Neuronal stem cell (in vitro differentiated cells): ENCODE data around the gene IRGQ.

ENCODE experiments used
- DNase-seq: peaks from one replicate; pipeline ENCODE4 v3.0.0-alpha.2; 2013; ENCODE audit warnings: low spot score
- H2AFZ ChIP-seq: one replicate; pipeline ENCODE4 v1.6.1; 2013; ENCODE audit warnings: mild to moderate bottlenecking, low read length, inconsistent platforms
- H2AK5ac ChIP-seq: 2 replicates; pipeline ENCODE4 v1.6.1; 2013; ENCODE audit warnings: low read depth, mild to moderate bottlenecking, inconsistent platforms, low read length, moderate library complexity, mixed read lengths
- H2BK120ac ChIP-seq: 2 replicates; pipeline ENCODE4 v1.6.1; 2013; ENCODE audit warnings: low read depth, mild to moderate bottlenecking, inconsistent platforms, low read length, moderate library complexity, mixed read lengths
- H2BK12ac ChIP-seq: one replicate; pipeline ENCODE4 v1.6.1; 2013; ENCODE audit warnings: low read length, inconsistent platforms
- H2BK15ac ChIP-seq: 2 replicates; pipeline ENCODE4 v1.6.1; 2013; ENCODE audit warnings: mild to moderate bottlenecking, low read length, inconsistent platforms, mixed read lengths
- H2BK5ac ChIP-seq: one replicate; pipeline ENCODE4 v1.6.1; 2013; ENCODE audit warnings: inconsistent platforms, mild to moderate bottlenecking, low read length, moderate library complexity
- H3K14ac ChIP-seq: one replicate; pipeline ENCODE4 v1.6.1; 2013; ENCODE audit warnings: low read length, inconsistent platforms
- H3K18ac ChIP-seq: 2 replicates; pipeline ENCODE4 v1.6.1; 2013; ENCODE audit warnings: low read length, inconsistent platforms
- H3K23ac ChIP-seq: 2 replicates; pipeline ENCODE4 v1.6.1; 2013; ENCODE audit warnings: low read depth, mild to moderate bottlenecking, mixed read lengths, low read length, inconsistent platforms; ENCODE audit not compliant: poor library complexity
- H3K27ac ChIP-seq: replicated peaks from 3 replicates; pipeline ENCODE4 v1.5.1; 2013; ENCODE audit warnings: low read length, inconsistent platforms
- H3K27me3 ChIP-seq, 3 experiments: 2 replicates each; pipeline ENCODE4 v1.6.1; 2013; ENCODE audit warnings: low read length in 3 of 3, mild to moderate bottlenecking in 2 of 3, inconsistent platforms in 1 of 3, low read depth in 1 of 3, mixed read lengths in 1 of 3, moderate library complexity in 1 of 3; ENCODE audit not compliant: control insufficient read depth in 3 of 3, insufficient read depth in 3 of 3
- H3K36me3 ChIP-seq, 2 donors: replicated peaks in 1 of 2; 2 replicates each; pipeline ENCODE4 v1.6.1; 2013; ENCODE audit warnings: low read length in 2 of 2; ENCODE audit not compliant: control insufficient read depth in 2 of 2, insufficient read depth in 2 of 2
- H3K4ac ChIP-seq: 2 replicates; pipeline ENCODE4 v1.6.1; 2013; ENCODE audit warnings: inconsistent platforms, mild to moderate bottlenecking, low read length, moderate library complexity
- H3K4me1 ChIP-seq, 2 donors: 1 replicate in 1 of 2; 2 replicates in 1 of 2; pipeline ENCODE4 v1.6.1; 2013; ENCODE audit warnings: low read length in 2 of 2, low read depth in 1 of 2; ENCODE audit not compliant: control insufficient read depth in 2 of 2, insufficient read depth in 1 of 2
- H3K4me2 ChIP-seq: one replicate; pipeline ENCODE4 v1.6.1; 2013; ENCODE audit warnings: mild to moderate bottlenecking, low read length, inconsistent platforms; ENCODE audit not compliant: insufficient read depth, poor library complexity, severe bottlenecking
- H3K4me3 ChIP-seq, 2 donors: 2 replicates each; pipeline ENCODE4 v1.5.1; 2013; ENCODE audit warnings: low read length in 2 of 2, mild to moderate bottlenecking in 2 of 2, inconsistent platforms in 1 of 2, moderate library complexity in 1 of 2
- H3K79me1 ChIP-seq: one replicate; pipeline ENCODE4 v1.6.1; 2013; ENCODE audit warnings: low read depth, mild to moderate bottlenecking, inconsistent platforms, low read length, moderate library complexity
- H3K9ac ChIP-seq: one replicate; pipeline ENCODE4 v1.6.1; 2013; ENCODE audit warnings: mild to moderate bottlenecking, low read depth, low read length, inconsistent platforms; ENCODE audit not compliant: poor library complexity
- H3K9me3 ChIP-seq, 2 donors: replicated peaks in 1 of 2; 2 replicates each; pipeline versions ENCODE3 to v1.6.1; 2013; ENCODE audit warnings: low read length in 2 of 2, mild to moderate bottlenecking in 2 of 2, inconsistent platforms in 1 of 2, low read depth in 1 of 2, mixed read lengths in 1 of 2, moderate library complexity in 1 of 2; ENCODE audit not compliant: control insufficient read depth in 2 of 2, insufficient read depth in 1 of 2
- H4K8ac ChIP-seq: one replicate; pipeline ENCODE4 v1.6.1; 2013; ENCODE audit warnings: low read depth, mild to moderate bottlenecking, inconsistent platforms, low read length, moderate library complexity
- H4K91ac ChIP-seq: one replicate; pipeline ENCODE4 v1.6.1; 2013; ENCODE audit warnings: low read length, low read depth, mild to moderate bottlenecking, inconsistent platforms; ENCODE audit not compliant: poor library complexity
- WGBS, 2 donors: extraction: QIAGEN DNeasy Blood & Tissue Kit; methylation state at CpG; one replicate each; pipeline ENCODE4 v1.1.7; 2013; ENCODE audit warnings: missing lambda C conversion rate in 2 of 2, mixed read lengths in 1 of 2; ENCODE audit not compliant: insufficient read length in 2 of 2, insufficient replicate concordance in 1 of 2; ENCODE audit errors: extremely low coverage in 2 of 2; 5-methylcytosine and 5-hydroxymethylcytosine counted together

IRGQ gene

DNA sequence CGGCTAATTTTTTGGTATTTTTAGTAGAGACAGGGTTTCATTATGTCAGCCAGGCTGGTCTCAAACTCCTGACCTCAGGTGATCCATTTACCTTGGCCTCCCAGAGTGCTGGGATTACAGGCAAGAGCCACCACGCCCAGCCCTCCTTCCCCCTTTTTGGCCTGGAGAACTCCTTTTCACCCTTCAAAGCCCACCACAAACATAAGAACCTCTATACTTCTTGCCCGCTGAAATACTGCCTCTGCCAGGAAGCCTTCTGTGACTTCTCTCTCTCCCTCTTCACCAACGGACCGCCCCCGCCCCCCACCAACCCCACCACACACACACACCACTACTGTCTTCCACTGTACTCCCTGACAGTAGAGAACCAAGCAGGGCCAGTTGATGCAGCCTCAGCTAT is 21.0 kb upstream of the IRGQ start:
- H3K4ac ChIP-seq = no peak overlapping the region
- peaks cover 11% of the 10 kb centered on the region for H3K79me1 ChIP-seq
- H2BK120ac ChIP-seq = no peak overlapping the region
- no peak overlapping the region for H3K14ac ChIP-seq
- no peak overlapping the region for H2BK12ac ChIP-seq
- no peak overlapping the region for H2AK5ac ChIP-seq
- no peaks in the 10 kb centered on the region for H3K9me3 ChIP-seq
- WGBS, 2 donors = no CpG with 5 or more reads among the region's 6 CpGs
- H2BK5ac ChIP-seq = no peak overlapping the region
- no peak overlapping the region for H4K8ac ChIP-seq
- no peaks in the 10 kb centered on the region for H3K27me3 ChIP-seq
- H2AFZ ChIP-seq = no peak overlapping the region
- DNase-seq = no peak
- no peak overlapping the region for H3K9ac ChIP-seq
- H3K27ac ChIP-seq = no peak overlapping the region
- no peak overlapping the region for H2BK15ac ChIP-seq
- no peak overlapping the region for H3K4me3 ChIP-seq
- H3K4me2 ChIP-seq = no peak overlapping the region
- no peak overlapping the region for H3K23ac ChIP-seq
- H3K18ac ChIP-seq = no peak overlapping the region
- peaks cover 3 to 10% of the 10 kb centered on the region in 2 donors for H3K4me1 ChIP-seq
- H4K91ac ChIP-seq = no peak overlapping the region
- H3K36me3 ChIP-seq = peaks cover 16 to 51% of the 10 kb centered on the region in 2 donors

DNA sequence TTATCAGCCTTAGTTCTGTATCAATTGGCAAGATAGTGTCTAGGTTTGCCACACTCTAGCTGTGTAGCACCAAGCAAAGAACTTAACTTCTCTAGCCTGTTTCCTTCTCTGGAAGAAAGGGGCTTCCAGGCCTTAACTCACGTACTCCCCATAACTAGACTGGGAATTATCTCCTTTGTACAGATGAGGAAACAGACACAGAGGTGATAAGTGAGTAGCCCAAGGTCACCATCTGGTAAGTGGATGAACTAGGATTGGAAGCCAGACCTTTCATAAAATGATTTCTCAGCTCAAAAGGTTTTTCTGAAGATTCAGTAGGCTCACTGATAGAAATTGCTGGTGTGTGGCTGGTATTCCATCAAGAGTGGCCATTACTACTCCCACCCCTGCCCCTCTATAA is 20.4 kb upstream of the IRGQ start:
- no peak overlapping the region for H4K8ac ChIP-seq

DNA sequence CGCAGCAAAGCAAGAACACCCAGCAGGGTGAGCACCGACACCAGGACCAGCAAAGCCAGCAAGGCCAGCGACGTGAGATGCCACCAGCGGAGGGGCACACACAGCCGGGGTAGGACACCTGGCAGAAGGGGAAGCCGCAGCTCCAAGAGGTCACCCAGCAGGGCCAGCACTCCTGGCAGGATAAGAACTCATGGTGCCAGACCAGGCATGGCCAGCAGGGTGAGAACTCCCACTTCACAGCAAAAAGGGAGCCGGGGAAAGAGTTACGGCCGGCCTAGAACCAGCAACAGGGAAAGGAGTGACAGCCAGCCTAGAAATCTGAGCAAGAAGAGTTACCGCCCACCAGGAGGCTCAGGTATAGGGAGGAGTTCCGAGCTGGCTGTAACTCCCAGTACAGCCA is 16.4 kb upstream of the IRGQ start:
- Histone ChIP-seq H3K9ac (no peak overlapping the region), H4K8ac (no peak overlapping the region), H3K4ac (no peak overlapping the region), H3K4me2 (no peak overlapping the region), H3K4me3 (no peak overlapping the region), H3K27ac (no peak overlapping the region), H3K4me1 (no peaks in the 10 kb centered on the region), H3K23ac (no peak overlapping the region), H3K36me3 (peaks cover 23 to 82% of the 10 kb centered on the region in 2 donors), H2BK5ac (no peak overlapping the region), H2BK15ac (no peak overlapping the region), H2BK120ac (no peak overlapping the region), H3K9me3 (no peaks in the 10 kb centered on the region), H2BK12ac (no peak overlapping the region), H3K18ac (no peak overlapping the region), H3K27me3 (no peaks in the 10 kb centered on the region), H4K91ac (no peak overlapping the region), H2AFZ (no peak overlapping the region), H3K79me1 (peaks cover 22% of the 10 kb centered on the region), H2AK5ac (no peak overlapping the region), H3K14ac (no peak overlapping the region)
- DNase-seq = no peak
- WGBS, 2 donors = no CpG with 5 or more reads among the region's 12 CpGs

More for the DNA sequence above, 20.4 kb upstream of the IRGQ start:
- no peak overlapping the region for H3K18ac ChIP-seq
- no peak overlapping the region for H4K91ac ChIP-seq
- H3K27me3 ChIP-seq = no peaks in the 10 kb centered on the region
- no peak overlapping the region for H3K27ac ChIP-seq
- no peak overlapping the region for H2AK5ac ChIP-seq
- H3K14ac ChIP-seq = no peak overlapping the region
- H3K23ac ChIP-seq = no peak overlapping the region
- H2BK5ac ChIP-seq = no peak overlapping the region
- H3K9ac ChIP-seq = no peak overlapping the region
- no peak overlapping the region for H2BK15ac ChIP-seq
- DNase-seq = no peak
- H2AFZ ChIP-seq = no peak overlapping the region
- no peak overlapping the region for H3K4me3 ChIP-seq
- no peak overlapping the region for H2BK12ac ChIP-seq
- H3K9me3 ChIP-seq = no peaks in the 10 kb centered on the region
- no peak overlapping the region for H2BK120ac ChIP-seq
- no peak overlapping the region for H3K4ac ChIP-seq
- peaks cover 20 to 53% of the 10 kb centered on the region in 2 donors for H3K36me3 ChIP-seq
- H3K79me1 ChIP-seq = peaks cover 16% of the 10 kb centered on the region
- no CpG with 5 or more reads among the region's 1 CpG for WGBS, 2 donors
- H3K4me1 ChIP-seq = peaks cover 3 to 10% of the 10 kb centered on the region in 2 donors
- H3K4me2 ChIP-seq = no peak overlapping the region

- Histone ChIP-seq H2BK12ac (no peak within 1 kb of the TSS), H3K4ac (no peak within 1 kb of the TSS), H3K36me3 (peaks cover 26 to 85% of the 10 kb centered on the region in 2 donors), H3K23ac (no peak within 1 kb of the TSS), H3K27me3 (no peaks in the 10 kb centered on the region), H2BK5ac (no peak within 1 kb of the TSS), H3K27ac (no peak within 1 kb of the TSS), H2AFZ (no peak within 1 kb of the TSS), H3K18ac (no peak within 1 kb of the TSS), H3K14ac (no peak within 1 kb of the TSS), H4K91ac (no peak within 1 kb of the TSS), H3K4me1 (no peaks in the 10 kb centered on the region), H3K4me3 (no peak within 1 kb of the TSS), H2AK5ac (no peak within 1 kb of the TSS), H4K8ac (no peak within 1 kb of the TSS), H3K9me3 (no peaks in the 10 kb centered on the region), H2BK15ac (no peak within 1 kb of the TSS), H2BK120ac (no peak within 1 kb of the TSS), H3K9ac (no peak within 1 kb of the TSS), H3K4me2 (no peak within 1 kb of the TSS), H3K79me1 (peaks cover 22% of the 10 kb centered on the region)
- no CpG with 5 or more reads among the region's 3 CpGs for WGBS, 2 donors
- no peak for DNase-seq
These were observed 15.9 kb upstream of the IRGQ start, which contains the start of gene SRRM5 for GRCh38 chr19:43611788-43612187. Gene SRRM5, plus strand, starts transcription at chr19:43612088. Its CDS starts 34 bp downstream, at chr19:43612122.
